Stomach (tissue), 9 donors: ENCODE data around the gene DDC. TPM values are rescaled to one million over a fixed set of nuclear protein-coding genes. Genes with fewer than 3 reads are reported as not detected.

Experiments
- DNase-seq, 2 donors: peaks; one replicate each; pipeline versions ENCODE4 v3.0.0 to v3.0.0-alpha.2; 2013 to 2019
- H3K27ac ChIP-seq, 5 donors: fragments of 200-600 bp in 4 of 5; sonication (generic) in 4 of 5; one replicate each; pipeline ENCODE4 v1.5.1; 2013 to 2019; ENCODE audit warnings: mild to moderate bottlenecking in 1 of 5, moderate library complexity in 1 of 5
- H3K27me3 ChIP-seq, 3 donors: fragments of 200-600 bp; sonication (generic); one replicate each; pipeline ENCODE4 v1.5.1; 2017 to 2019; ENCODE audit warnings: mixed run types in 1 of 3
- H3K36me3 ChIP-seq, 4 donors: fragments of 200-600 bp; sonication (generic); 1 replicate in 3 of 4; 2 replicates in 1 of 4; pipeline ENCODE4 v1.5.1; 2016 to 2019
- H3K4me1 ChIP-seq, 4 donors: fragments of 200-600 bp; sonication (generic); one replicate each; pipeline ENCODE4 v1.5.1; 2016 to 2019
- H3K4me3 ChIP-seq, 4 donors: fragments of 200-600 bp; sonication (generic) in 3 of 4; one replicate each; pipeline ENCODE4 v1.5.1; 2016 to 2019; ENCODE audit warnings: mild to moderate bottlenecking in 1 of 4
- H3K9me3 ChIP-seq, 4 donors: fragments of 200-600 bp; sonication (generic); one replicate each; pipeline ENCODE4 v1.5.1; 2016 to 2019
- EP300 ChIP-seq: sonication (generic); formaldehyde crosslinking; IDR thresholded peaks from one replicate; pipeline ENCODE4 v1.6.1; 2017; ENCODE audit warnings: antibody characterized with exemption
- POLR2A ChIP-seq, 4 donors: fragments of 450-650 bp; IDR thresholded peaks; one replicate each; pipeline ENCODE4 v1.6.1; 2016; ENCODE audit warnings: antibody characterized with exemption in 4 of 4, control low read depth in 2 of 4, mild to moderate bottlenecking in 1 of 4, moderate library complexity in 1 of 4
- POLR2AphosphoS5 ChIP-seq, 3 donors: sonication (generic); formaldehyde crosslinking; IDR thresholded peaks; one replicate each; pipeline ENCODE4 v1.6.1; 2016; ENCODE audit warnings: antibody characterized with exemption in 3 of 3
- WGBS, 5 donors: extraction: QIAGEN DNeasy Blood & Tissue Kit in 3 of 5; methylation state at CpG; one replicate each; pipeline versions ENCODE4 v1.1.5 to v1.1.7; 2013 to 2018; 5-methylcytosine and 5-hydroxymethylcytosine counted together
- intact Hi-C: fragments of 100-400 bp; cut with DNase I; formaldehyde crosslinking; loops from one replicate; pipeline ENCODE4 v1.15.1; 2023; ENCODE audit warnings: low total_unique reads
- polyA plus RNA-seq, 3 donors: library from polyadenylated mRNA; stranded (reverse); fragments of 200-250 nt; gene quantifications; one replicate each; pipeline ENCODE4 v1.2.3, GENCODE V29; 2013
- total RNA-seq, 5 donors: library from RNA; depleted of rRNA; stranded (reverse); fragments of >200 nt; gene quantifications; one replicate each; pipeline versions ENCODE4 v1.1.0 to v1.2.3, GENCODE V29; 2014 to 2016
- TF ChIP-seq, protein P1 (sequence below), 7 experiments: fragments of 450-650 bp in 4 of 7; fragments of 200-600 bp in 3 of 7; sonication (generic) in 3 of 7; IDR thresholded peaks; one replicate each; pipeline ENCODE4 v1.5.1; 2016 to 2019; ENCODE audit warnings: antibody characterized with exemption in 7 of 7, control low read depth in 2 of 7, mild to moderate bottlenecking in 1 of 7
- donor health status: healthy with polysubstance abuse.
- donor health status: Bipolar disorder and iron deficiency.
- donor health status: healthy.

DDC gene
- total and polyA plus RNA-seq, 8 donors: 0.95 to 95.0 (median 4.7) TPM; not detected in 3

DNA sequence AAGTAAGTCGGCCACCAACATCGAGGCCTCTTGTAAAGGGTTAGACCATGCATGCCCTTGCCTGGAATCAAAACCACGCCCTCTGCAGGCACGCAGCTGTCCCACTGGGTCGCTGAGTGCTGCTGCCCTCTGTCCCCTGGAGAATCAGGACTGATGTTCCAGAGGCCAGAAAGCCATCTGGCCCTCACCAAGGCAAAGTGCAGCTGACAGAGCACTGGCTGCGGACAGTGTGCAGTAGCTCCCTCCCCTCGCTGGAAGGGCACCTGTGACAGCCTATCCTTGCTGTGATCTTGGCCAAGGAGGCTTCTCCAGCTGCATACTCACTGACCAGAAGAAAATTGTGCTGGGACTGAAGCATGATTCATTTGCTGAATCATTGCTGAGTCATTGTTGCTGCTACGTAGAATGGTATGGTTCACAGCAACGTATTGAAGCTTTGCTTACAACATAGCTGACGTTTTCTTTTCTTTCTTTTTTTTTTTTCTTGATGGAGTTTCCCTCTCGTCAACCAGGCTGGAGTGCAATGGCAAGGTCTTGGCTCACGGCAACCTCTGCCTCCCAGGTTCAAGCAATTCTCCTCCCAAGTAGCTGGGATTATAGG, 30.4 kb downstream of the DDC start:
- Histone ChIP-seq H3K4me1 (no peaks in the 10 kb centered on the region), H3K36me3 (no peaks in the 10 kb centered on the region), H3K4me3 (no peak overlapping the region), H3K27me3 (no peaks in the 10 kb centered on the region), H3K9me3 (no peaks in the 10 kb centered on the region), H3K27ac (no peak overlapping the region)
- no peak for TF ChIP-seq EP300
- TF ChIP-seq, protein P1, sequence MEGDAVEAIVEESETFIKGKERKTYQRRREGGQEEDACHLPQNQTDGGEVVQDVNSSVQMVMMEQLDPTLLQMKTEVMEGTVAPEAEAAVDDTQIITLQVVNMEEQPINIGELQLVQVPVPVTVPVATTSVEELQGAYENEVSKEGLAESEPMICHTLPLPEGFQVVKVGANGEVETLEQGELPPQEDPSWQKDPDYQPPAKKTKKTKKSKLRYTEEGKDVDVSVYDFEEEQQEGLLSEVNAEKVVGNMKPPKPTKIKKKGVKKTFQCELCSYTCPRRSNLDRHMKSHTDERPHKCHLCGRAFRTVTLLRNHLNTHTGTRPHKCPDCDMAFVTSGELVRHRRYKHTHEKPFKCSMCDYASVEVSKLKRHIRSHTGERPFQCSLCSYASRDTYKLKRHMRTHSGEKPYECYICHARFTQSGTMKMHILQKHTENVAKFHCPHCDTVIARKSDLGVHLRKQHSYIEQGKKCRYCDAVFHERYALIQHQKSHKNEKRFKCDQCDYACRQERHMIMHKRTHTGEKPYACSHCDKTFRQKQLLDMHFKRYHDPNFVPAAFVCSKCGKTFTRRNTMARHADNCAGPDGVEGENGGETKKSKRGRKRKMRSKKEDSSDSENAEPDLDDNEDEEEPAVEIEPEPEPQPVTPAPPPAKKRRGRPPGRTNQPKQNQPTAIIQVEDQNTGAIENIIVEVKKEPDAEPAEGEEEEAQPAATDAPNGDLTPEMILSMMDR (IDR thresholded peaks at IDR 0.05): no peak
- TF ChIP-seq POLR2AphosphoS5 (IDR thresholded peaks at IDR 0.05): peak in 1 of 3 donors; percentile 72
- no peak for TF ChIP-seq POLR2A (IDR thresholded peaks at IDR 0.05)
- WGBS, 5 donors: 58 to 71% (median 64%) methylated on average over 11 to 12 of the region's 12 CpGs
- intact Hi-C loops: no loop called here
- peak in 1 of 2 donors; percentile 52 for DNase-seq

DNA sequence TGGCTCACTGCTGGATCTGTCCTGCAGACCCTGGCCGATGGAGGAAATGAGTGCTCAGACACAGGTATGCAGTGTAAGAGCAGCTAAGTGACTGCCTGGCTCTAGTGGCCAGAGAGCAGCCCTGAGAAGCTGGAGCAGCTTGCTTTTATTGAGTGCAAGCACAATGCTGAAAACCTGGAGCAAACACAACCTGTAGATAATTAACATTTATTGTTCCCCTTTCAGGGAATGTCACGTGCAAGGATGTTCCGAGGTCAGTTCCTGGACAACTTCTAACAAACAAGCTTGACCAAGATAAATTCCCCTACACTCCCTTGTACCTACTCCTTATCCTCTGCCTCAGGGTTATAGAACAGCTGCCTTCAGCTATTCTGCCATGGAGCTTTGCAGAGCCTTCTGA, 31.3 kb downstream of the DDC start:
- intact Hi-C loops: no loop called here
- Histone ChIP-seq H3K27ac (no peak overlapping the region), H3K27me3 (no peaks in the 10 kb centered on the region), H3K4me3 (no peak overlapping the region), H3K36me3 (no peaks in the 10 kb centered on the region), H3K9me3 (no peaks in the 10 kb centered on the region), H3K4me1 (peaks cover 0 to 3% (median under 1%) of the 10 kb centered on the region in 4 donors)
- 53 to 78% (median 66%) methylated on average over 2 to 3 of the region's 3 CpGs for WGBS, 5 donors
- DNase-seq: peak in 1 of 2 donors; percentile 22
- no peak for TF ChIP-seq EP300

DNA sequence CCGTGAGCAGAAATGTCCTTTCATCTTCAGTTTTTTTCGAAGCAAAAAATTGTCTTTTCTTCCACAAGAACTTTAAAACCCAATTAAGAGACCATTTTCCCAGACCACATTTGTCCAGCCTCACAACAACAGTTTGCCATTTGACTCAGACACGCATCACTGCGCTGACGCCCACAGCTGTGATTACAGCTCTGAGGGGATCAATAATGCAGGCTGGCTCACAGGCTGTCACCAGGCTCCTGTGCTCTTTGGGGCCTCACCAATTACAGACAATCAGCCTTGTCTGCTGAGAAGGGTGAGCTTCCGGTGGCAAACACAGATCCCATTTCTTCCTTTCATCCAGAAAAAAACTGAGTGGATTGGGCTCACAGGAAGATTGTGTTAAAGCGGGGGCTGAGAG, 33.3 kb downstream of the DDC start:
- Histone ChIP-seq H3K9me3 (no peaks in the 10 kb centered on the region), H3K27me3 (no peaks in the 10 kb centered on the region), H3K27ac (no peak overlapping the region), H3K36me3 (no peaks in the 10 kb centered on the region), H3K4me3 (no peak overlapping the region), H3K4me1 (peaks cover 10 to 13% (median 12%) of the 10 kb centered on the region in 4 donors)
- no peak for TF ChIP-seq POLR2A (IDR thresholded peaks at IDR 0.05)
- no peak for TF ChIP-seq POLR2AphosphoS5 (IDR thresholded peaks at IDR 0.05)
- TF ChIP-seq, protein P1 (IDR thresholded peaks at IDR 0.05): no peak
- intact Hi-C loops: no loop called here
- 80 to 89% (median 87%) methylated on average over 7 of the region's 7 CpGs for WGBS, 5 donors
- DNase-seq: peak in 1 of 2 donors; percentile 47

DNA sequence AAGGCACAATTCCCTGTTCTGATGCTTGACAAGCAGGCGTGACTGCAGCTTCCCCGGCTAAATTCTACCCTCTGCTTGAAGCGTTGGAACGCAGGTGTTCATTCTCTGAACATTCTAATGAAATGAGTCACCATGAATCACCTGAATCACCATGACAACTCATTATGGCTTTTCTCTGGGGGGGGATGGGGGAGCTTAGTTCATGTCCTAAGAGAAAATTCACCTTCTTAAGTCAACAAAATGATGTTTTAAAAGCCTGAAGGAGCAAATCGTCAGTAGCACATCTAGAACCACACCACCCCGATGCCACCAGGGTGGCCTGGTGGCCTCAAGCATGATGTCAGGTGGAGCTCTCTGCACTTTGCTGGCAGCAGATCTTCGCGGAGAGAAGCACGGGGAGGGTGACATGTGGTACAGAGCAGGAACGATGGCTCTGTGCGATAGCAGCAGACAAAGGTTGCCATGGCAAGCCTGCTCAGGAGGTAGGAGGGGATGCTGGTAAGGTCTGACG, 33.7 kb downstream of the DDC start:
- no peaks in the 10 kb centered on the region for H3K9me3 ChIP-seq
- H3K4me1 ChIP-seq: peaks cover 10 to 13% (median 12%) of the 10 kb centered on the region in 4 donors
- H3K27ac ChIP-seq: no peak overlapping the region
- intact Hi-C loops: no loop called here
- H3K4me3 ChIP-seq: no peak overlapping the region
- DNase-seq: peak in 1 of 2 donors; percentile 72
- H3K27me3 ChIP-seq: no peaks in the 10 kb centered on the region
- TF ChIP-seq, protein P1 (IDR thresholded peaks at IDR 0.05): no peak
- TF ChIP-seq EP300 (no peak), POLR2A (IDR thresholded peaks at IDR 0.05) (no peak), POLR2AphosphoS5 (IDR thresholded peaks at IDR 0.05) (no peak)
- H3K36me3 ChIP-seq: no peaks in the 10 kb centered on the region
- whole genome bisulfite sequencing, 5 donors: 50 to 60% (median 56%) methylated on average over 12 of the region's 12 CpGs

DNA sequence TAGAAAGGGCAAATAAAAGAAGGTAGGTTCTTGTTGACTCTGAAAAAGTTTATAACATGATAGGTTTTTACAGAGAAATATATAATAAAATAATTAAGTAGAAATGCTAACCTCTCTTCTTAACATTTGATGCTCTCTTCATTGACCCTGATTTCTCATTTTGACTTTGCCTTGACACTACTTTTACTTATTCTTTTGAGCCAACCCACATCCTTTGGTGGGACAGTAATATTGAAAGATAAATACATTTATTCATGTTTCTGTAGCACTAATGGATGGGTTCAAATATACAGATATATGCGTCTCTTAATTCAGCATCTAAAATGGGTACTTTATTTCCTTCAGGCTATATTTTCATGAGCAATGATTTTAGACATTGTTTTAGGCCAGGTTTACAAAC, 34.4 kb downstream of the DDC start:
- no peak overlapping the region for H3K27ac ChIP-seq
- H3K4me3 ChIP-seq: no peak overlapping the region
- no peak for DNase-seq

More for the DNA sequence above, 34.4 kb downstream of the DDC start:
- 87 to 94% (median 89%) methylated on average over 1 of the region's 1 CpG for WGBS, 5 donors
- Histone ChIP-seq H3K9me3 (no peaks in the 10 kb centered on the region), H3K4me1 (peaks cover 10 to 13% (median 12%) of the 10 kb centered on the region in 4 donors), H3K27me3 (no peaks in the 10 kb centered on the region), H3K36me3 (no peaks in the 10 kb centered on the region)
- TF ChIP-seq, protein P1 (IDR thresholded peaks at IDR 0.05): no peak
- TF ChIP-seq POLR2A (IDR thresholded peaks at IDR 0.05): no peak
- intact Hi-C loops: no loop called here
